HG03060 (cell line): Measurements from ENCODE around the gene CNDP1.

Experiments
- ATAC-seq: cut with Tn5 transposase; IDR thresholded peaks from one replicate; pipeline ENCODE4 v1.9.1; 2021; ENCODE audit warnings: low read depth, moderate number of reproducible peaks; ENCODE audit not compliant: unreplicated experiment

CNDP1 gene

DNA sequence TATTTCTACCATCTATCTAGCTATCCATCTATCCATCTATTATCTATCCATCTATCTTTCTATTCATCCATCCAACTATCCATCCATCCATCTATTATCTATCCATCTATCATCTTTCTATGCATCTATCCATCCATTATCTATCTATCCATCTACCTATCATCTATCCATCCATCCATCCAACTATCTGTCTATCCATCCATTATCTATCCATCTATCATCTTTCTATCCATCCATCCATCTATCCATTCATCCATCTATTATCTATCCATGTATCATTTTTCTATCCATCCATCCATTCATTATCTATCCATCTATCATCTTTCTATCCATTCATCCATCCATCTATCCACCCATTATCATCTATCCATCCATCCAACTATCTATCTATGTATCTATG lies 38.8 kb downstream of the CNDP1 start:
- ATAC-seq: no peak

- ATAC-seq: no peak
These were observed 40.6 kb downstream of the CNDP1 start for GRCh38 chr18:74574916-74575315.

- no peak for ATAC-seq
These were observed 42.7 kb downstream of the CNDP1 start for GRCh38 chr18:74577019-74577418.

GRCh38 chr18:74579496-74580065 lies 45.3 kb downstream of the CNDP1 start:
- ATAC-seq: no peak

DNA sequence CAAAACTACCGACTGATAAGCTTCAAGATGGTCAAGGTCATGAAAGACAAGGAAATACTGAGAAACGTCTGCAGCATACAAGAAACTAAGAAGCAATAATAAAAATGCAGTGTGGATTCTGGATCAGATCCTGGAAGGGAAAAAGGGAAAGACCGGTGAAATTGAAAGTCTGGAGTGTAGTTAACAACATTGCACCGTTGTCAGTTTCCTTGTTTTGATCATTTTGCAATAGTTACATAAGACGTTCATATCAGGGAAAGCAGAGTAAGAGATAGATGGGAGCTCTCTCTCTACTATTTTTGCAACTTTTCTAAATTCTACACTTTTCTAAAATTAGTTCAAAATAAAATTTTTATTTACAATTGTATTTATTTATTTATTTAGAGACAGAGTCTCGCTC lies 48.3 kb downstream of the CNDP1 start:
- ATAC-seq: no peak

DNA sequence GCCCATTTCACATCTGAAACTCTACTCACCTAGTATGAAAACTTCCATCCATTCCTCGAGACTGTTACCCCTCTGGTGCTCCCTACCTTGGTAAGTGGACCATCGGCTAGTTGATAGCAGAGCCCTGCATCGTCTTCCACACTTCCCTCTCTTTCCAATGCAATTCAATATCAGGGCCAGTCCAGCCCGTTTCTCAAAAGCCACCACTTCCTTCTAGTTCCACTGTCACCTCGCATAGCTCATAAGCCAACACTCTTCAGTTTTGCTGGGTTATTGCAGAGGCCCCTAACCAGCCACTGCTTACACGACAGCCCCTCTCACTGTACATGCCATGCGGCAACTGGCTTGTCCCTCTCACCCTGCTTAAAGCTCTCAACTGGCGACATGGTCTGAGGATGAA lies 53.1 kb downstream of the CNDP1 start:
- no peak for ATAC-seq

- ATAC-seq: no peak
These were observed 54.7 kb downstream of the CNDP1 start for GRCh38 chr18:74589021-74589420.

GRCh38 chr18:74589811-74590210 lies 55.5 kb downstream of the CNDP1 start:
- ATAC-seq: no peak

DNA sequence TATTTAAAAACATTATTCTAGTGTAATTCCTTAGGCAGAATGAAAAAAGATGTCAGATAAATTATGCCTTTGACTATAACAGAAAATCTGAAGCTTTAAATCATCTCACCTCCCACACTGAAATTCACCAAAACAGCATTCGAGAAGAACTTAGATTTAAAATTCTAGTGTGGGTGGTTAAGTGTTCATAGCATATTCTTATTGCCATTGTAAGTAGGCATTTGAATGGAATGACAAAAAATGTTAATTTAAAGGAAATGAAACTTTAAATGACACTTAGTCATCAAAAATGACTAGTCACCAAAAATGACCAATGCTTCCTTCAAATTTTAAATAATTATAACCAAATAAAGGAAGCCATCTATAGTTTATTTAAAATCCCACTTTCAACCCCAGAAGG lies 56.4 kb downstream of the CNDP1 start:
- no peak for ATAC-seq

GRCh38 chr18:74595431-74595830 lies 61.1 kb downstream of the CNDP1 start:
- ATAC-seq: no peak

GRCh38 chr18:74597034-74597661 lies 62.8 kb downstream of the CNDP1 start:
- peak; percentile 26 for ATAC-seq

GRCh38 chr18:74597662-74598349 lies 63.5 kb downstream of the CNDP1 start, which contains the start of gene ZNF407:
TSS of gene ZNF407 (plus strand) at chr18:74597870. CDS start at chr18:74631020, 33,150 bp downstream.
- ATAC-seq: peak; percentile 41

- ATAC-seq: peak; percentile 39
These were observed 64.2 kb downstream of the CNDP1 start for GRCh38 chr18:74598350-74599001.

- ATAC-seq: no peak
These were observed 70.1 kb downstream of the CNDP1 start for GRCh38 chr18:74604361-74604760.

DNA sequence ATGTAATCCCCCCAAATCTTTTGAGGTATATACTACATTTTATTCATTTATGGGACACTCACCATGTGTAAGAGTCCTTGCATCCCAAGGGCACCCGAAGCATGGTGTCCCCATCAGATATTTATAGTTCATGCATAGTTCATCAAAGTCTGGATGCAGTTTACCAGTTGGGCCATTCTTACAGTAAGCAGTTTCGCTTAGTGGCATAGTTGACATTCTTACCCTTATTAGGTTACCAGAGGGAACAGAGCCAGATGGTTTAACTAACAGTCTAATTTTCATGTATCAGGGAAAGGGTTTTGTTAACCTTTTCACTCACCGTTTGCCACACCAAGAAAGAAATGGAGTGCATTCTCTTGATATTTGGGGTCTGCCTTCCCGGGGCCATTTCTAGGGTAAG lies 70.5 kb downstream of the CNDP1 start:
- no peak for ATAC-seq

- no peak for ATAC-seq
These were observed 74.4 kb downstream of the CNDP1 start for GRCh38 chr18:74608681-74609080.

GRCh38 chr18:74609535-74609934 lies 75.2 kb downstream of the CNDP1 start:
- no peak for ATAC-seq

GRCh38 chr18:74610051-74610615 lies 75.8 kb downstream of the CNDP1 start:
- no peak for ATAC-seq

DNA sequence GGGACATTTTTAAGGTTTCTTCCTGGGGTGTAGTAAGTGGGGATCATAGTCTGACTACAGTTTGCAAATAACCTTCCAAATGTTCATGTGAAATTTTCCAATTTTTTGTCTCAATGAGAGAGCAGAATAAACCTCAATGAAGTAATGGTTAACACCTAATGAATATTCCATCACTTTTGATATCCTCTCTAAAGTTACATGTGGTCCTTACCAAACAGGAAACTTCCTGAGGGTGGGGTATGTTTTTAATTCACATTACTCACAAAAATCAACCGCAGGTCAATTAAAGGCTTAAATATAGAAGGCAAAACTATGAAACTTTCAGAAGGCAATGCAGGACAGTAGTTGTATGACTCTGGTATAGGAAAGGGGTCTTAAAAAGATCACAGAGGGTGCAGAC lies 76.6 kb downstream of the CNDP1 start:
- ATAC-seq: no peak

DNA sequence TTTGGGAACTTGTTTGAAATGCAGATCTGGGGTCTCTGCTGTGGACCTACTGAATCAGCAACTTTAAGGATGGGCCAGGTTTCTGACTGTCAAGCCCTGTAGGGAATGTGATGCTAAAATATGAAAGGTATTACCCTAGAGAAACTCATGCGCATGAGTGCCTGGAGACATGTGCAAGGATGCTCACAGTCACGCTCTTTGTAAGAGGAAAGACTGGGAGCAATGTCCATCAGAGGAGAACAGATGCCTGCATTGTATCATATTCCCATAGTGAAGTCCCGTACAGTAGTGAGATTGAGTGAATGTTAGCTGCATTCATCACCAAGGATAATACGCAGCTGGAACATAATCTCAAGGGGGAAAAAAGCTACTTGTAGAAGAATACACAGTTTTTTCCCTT lies 77.5 kb downstream of the CNDP1 start:
- no peak for ATAC-seq

DNA sequence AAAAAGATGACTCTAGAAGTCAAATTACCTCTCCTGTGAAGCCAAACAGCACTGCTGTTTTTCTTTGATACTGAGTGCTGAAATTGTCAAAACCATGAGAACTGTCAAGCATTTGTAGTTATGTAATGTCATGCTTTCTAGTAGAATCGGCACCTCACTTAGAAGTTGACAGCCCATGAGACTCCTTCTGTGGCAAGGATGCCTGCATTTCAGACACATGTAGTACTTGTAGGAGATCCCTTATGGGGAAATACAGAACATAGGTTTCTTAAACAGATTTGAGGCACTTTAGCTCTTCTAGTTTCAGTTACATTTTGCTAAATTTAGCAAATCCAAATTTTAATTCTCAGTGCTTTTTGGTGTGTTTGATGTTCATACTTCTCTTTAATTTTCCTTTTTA lies 79.1 kb downstream of the CNDP1 start:
- ATAC-seq: no peak
